GM19043 (cell line): Measurements from ENCODE around the gene PAAF1.

Source experiments
- ATAC-seq: cut with Tn5 transposase; IDR thresholded peaks from one replicate; pipeline ENCODE4 v1.9.1; 2021; ENCODE audit warnings: low read depth; ENCODE audit not compliant: unreplicated experiment

PAAF1 gene

GRCh38 chr11:73969991-73970800 lies 93.4 kb downstream of the PAAF1 start:
- ATAC-seq, result no peak

- ATAC-seq, result no peak
These were observed 94.4 kb downstream of the PAAF1 start for GRCh38 chr11:73971175-73971719.

GRCh38 chr11:73972187-73972586 lies 95.4 kb downstream of the PAAF1 start:
- ATAC-seq, result no peak

- no peak for ATAC-seq
These were observed 96.0 kb downstream of the PAAF1 start for GRCh38 chr11:73972620-73973449.

GRCh38 chr11:73974604-73975478 lies 98.0 kb downstream of the PAAF1 start:
- no peak for ATAC-seq

- no peak for ATAC-seq
These were observed 98.6 kb downstream of the PAAF1 start for GRCh38 chr11:73975479-73975757.

- no peak for ATAC-seq
These were observed 99.8 kb downstream of the PAAF1 start for GRCh38 chr11:73976451-73977151.

GRCh38 chr11:73977856-73978519 lies 101.2 kb downstream of the PAAF1 start:
- ATAC-seq, result no peak

- ATAC-seq, result no peak
These were observed 101.8 kb downstream of the PAAF1 start for GRCh38 chr11:73978576-73979086.

GRCh38 chr11:73980001-73980961 lies 103.5 kb downstream of the PAAF1 start:
- peak; percentile 46 for ATAC-seq
